ENCODE data around the gene ZDHHC14. TPM values are rescaled to one million over a fixed set of nuclear protein-coding genes. Genes with fewer than 3 reads are reported as not detected.
A peak's percentile ranks its signal among the peaks of the same experiment; 100 is the strongest.

ZDHHC14 gene
- total and polyA plus RNA-seq, 2 experiments from 2014 or later = 7.5 to 10.1 TPM

- TF ChIP-seq CTCF (IDR thresholded peaks at IDR 0.05; ENCODE audit: low read depth, low read length) = no peak
- H3K36me3 ChIP-seq = no peaks in the 10 kb centered on the region
- no peak overlapping the region for H3K4me3 ChIP-seq
- H3K27me3 ChIP-seq = no peaks in the 10 kb centered on the region
- DNase-seq (ENCODE audit: low read depth in 1 of 2, low spot score in 1 of 2) = no peak
- H3K9me3 ChIP-seq (ENCODE audit: low read depth) = no peaks in the 10 kb centered on the region
- H3K27ac ChIP-seq = no peak overlapping the region
- H3K4me1 ChIP-seq (ENCODE audit: low read depth) = no peaks in the 10 kb centered on the region
These were observed 246.4 kb downstream of the ZDHHC14 start for GRCh38 chr6:157627195-157627966.

- H3K4me3 ChIP-seq = no peak overlapping the region
- H3K4me1 ChIP-seq (ENCODE audit: low read depth) = no peaks in the 10 kb centered on the region
- H3K27ac ChIP-seq = no peak overlapping the region
- H3K36me3 ChIP-seq = no peaks in the 10 kb centered on the region
- no peaks in the 10 kb centered on the region for H3K9me3 ChIP-seq (ENCODE audit: low read depth)
- H3K27me3 ChIP-seq = no peaks in the 10 kb centered on the region
- DNase-seq (ENCODE audit: low read depth in 1 of 2, low spot score in 1 of 2) = no peak
- no peak for TF ChIP-seq CTCF (IDR thresholded peaks at IDR 0.05; ENCODE audit: low read depth, low read length)
These were observed 247.5 kb downstream of the ZDHHC14 start for GRCh38 chr6:157628463-157628862.

- Histone ChIP-seq H3K36me3 (no peaks in the 10 kb centered on the region), H3K27me3 (no peaks in the 10 kb centered on the region), H3K4me3 (no peak overlapping the region), H3K27ac (no peak overlapping the region), H3K9me3 (ENCODE audit: low read depth) (no peaks in the 10 kb centered on the region), H3K4me1 (ENCODE audit: low read depth) (no peaks in the 10 kb centered on the region)
- TF ChIP-seq CTCF (IDR thresholded peaks at IDR 0.05; ENCODE audit: low read depth, low read length) = no peak
- peak; percentile 20 to 49 for DNase-seq (ENCODE audit: low read depth in 1 of 2, low spot score in 1 of 2)
These were observed 248.2 kb downstream of the ZDHHC14 start for GRCh38 chr6:157629220-157629619.

GRCh38 chr6:157630463-157631080 is 249.6 kb downstream of the ZDHHC14 start:
- no peak overlapping the region for H3K27ac ChIP-seq
- no peaks in the 10 kb centered on the region for H3K27me3 ChIP-seq
- H3K4me3 ChIP-seq = no peak overlapping the region
- DNase-seq (ENCODE audit: low read depth in 1 of 2, low spot score in 1 of 2) = no peak
- TF ChIP-seq CTCF (IDR thresholded peaks at IDR 0.05; ENCODE audit: low read depth, low read length) = no peak
- no peaks in the 10 kb centered on the region for H3K9me3 ChIP-seq (ENCODE audit: low read depth)
- H3K4me1 ChIP-seq (ENCODE audit: low read depth) = no peaks in the 10 kb centered on the region
- H3K36me3 ChIP-seq = no peaks in the 10 kb centered on the region

GRCh38 chr6:157631412-157631811 is 250.4 kb downstream of the ZDHHC14 start:
- TF ChIP-seq CTCF (IDR thresholded peaks at IDR 0.05; ENCODE audit: low read depth, low read length) = no peak
- Histone ChIP-seq H3K4me3 (no peak overlapping the region), H3K4me1 (ENCODE audit: low read depth) (no peaks in the 10 kb centered on the region), H3K27me3 (no peaks in the 10 kb centered on the region), H3K27ac (no peak overlapping the region), H3K9me3 (ENCODE audit: low read depth) (no peaks in the 10 kb centered on the region), H3K36me3 (no peaks in the 10 kb centered on the region)
- peak in 1 of 2 donors; percentile 23 for DNase-seq (ENCODE audit: low read depth in 1 of 2, low spot score in 1 of 2)
